HEK293T (cell line): ENCODE data around the gene YPEL5.

ENCODE experiments used
- CTCF ChIA-PET: fragments of 350-600 bp; formaldehyde crosslinking; extraction: SDS; loops from one replicate; lab custom pipeline; 2021; ENCODE audit warnings: antibody characterized with exemption, inconsistent platforms; lab: Yijun Ruan, JAX
- POLR2A ChIA-PET: fragments of 350-600 bp; formaldehyde crosslinking; extraction: SDS; loops from one replicate; lab custom pipeline; 2020; ENCODE audit warnings: antibody characterized with exemption, inconsistent platforms; lab: Yijun Ruan, JAX
- DNase-seq: peaks from one replicate; pipeline ENCODE4 v3.0.0; 2012; ENCODE audit warnings: mixed read lengths; ENCODE audit errors: extremely low spot score
- ARNT ChIP-seq: fragments of 450-650 bp; IDR thresholded peaks from 2 replicates; pipeline ENCODE4 v1.6.1; 2017; ENCODE audit warnings: mild to moderate bottlenecking
- BHLHE40 ChIP-seq: fragments of 450-650 bp; IDR thresholded peaks from 2 replicates; pipeline ENCODE4 v1.6.1; 2016; ENCODE audit warnings: mild to moderate bottlenecking, moderate library complexity, borderline replicate concordance
- CTBP1 ChIP-seq: fragments of 450-650 bp; IDR thresholded peaks from 2 replicates; pipeline ENCODE4 v1.6.1; 2016; ENCODE audit warnings: borderline replicate concordance
- ELF4 ChIP-seq: fragments of 450-650 bp; IDR thresholded peaks from 2 replicates; pipeline ENCODE4 v1.6.1; 2017; ENCODE audit warnings: antibody characterized with exemption
- FOXA1 ChIP-seq: fragments of 450-650 bp; IDR thresholded peaks from 2 replicates; pipeline ENCODE4 v1.6.1; 2016; ENCODE audit warnings: mild to moderate bottlenecking
- FOXK2 ChIP-seq: fragments of 450-650 bp; IDR thresholded peaks from 2 replicates; pipeline ENCODE4 v1.6.1; 2016; ENCODE audit warnings: mild to moderate bottlenecking
- FOXM1 ChIP-seq: fragments of 450-650 bp; IDR thresholded peaks from 2 replicates; pipeline ENCODE4 v1.6.1; 2017; ENCODE audit warnings: mild to moderate bottlenecking, borderline replicate concordance
- HDGF ChIP-seq: fragments of 450-650 bp; IDR thresholded peaks from 2 replicates; pipeline ENCODE4 v1.6.1; 2017; ENCODE audit warnings: antibody characterized with exemption, borderline replicate concordance
- L3MBTL2 ChIP-seq: fragments of 450-650 bp; conservative IDR thresholded peaks from 2 replicates; pipeline ENCODE4 v1.6.1; 2016; ENCODE audit warnings: mild to moderate bottlenecking
- LEF1 ChIP-seq: fragments of 450-650 bp; IDR thresholded peaks from 2 replicates; pipeline ENCODE4 v1.6.1; 2017; ENCODE audit warnings: mild to moderate bottlenecking, borderline replicate concordance
- NFRKB ChIP-seq: fragments of 450-650 bp; IDR thresholded peaks from 2 replicates; pipeline ENCODE4 v1.6.1; 2016; ENCODE audit warnings: mild to moderate bottlenecking, moderate library complexity
- PKNOX1 ChIP-seq: fragments of 450-650 bp; IDR thresholded peaks from 2 replicates; pipeline ENCODE4 v1.6.1; 2016
- SP1 ChIP-seq: fragments of 450-650 bp; IDR thresholded peaks from 2 replicates; pipeline ENCODE4 v1.6.1; 2017
- SUZ12 ChIP-seq: fragments of 450-650 bp; IDR thresholded peaks from 2 replicates; pipeline ENCODE4 v1.6.1; 2016; ENCODE audit warnings: mild to moderate bottlenecking
- TARDBP ChIP-seq: fragments of 450-650 bp; IDR thresholded peaks from 2 replicates; pipeline ENCODE4 v1.6.1; 2016
- ZNF384 ChIP-seq: fragments of 450-650 bp; IDR thresholded peaks from 2 replicates; pipeline ENCODE4 v1.6.1; 2016

Gene YPEL5

GRCh38 chr2:30113617-30114293, 33.1 kb upstream of the YPEL5 start:
- POLR2A ChIA-PET, result interaction anchor here (1.0 kb wide), 1 partner anchor 34 kb away, joined by 3 read pairs; no protein-coding TSS in a partner anchor
- no peak for TF ChIP-seq LEF1
- TF ChIP-seq PKNOX1, result no peak
- no peak for TF ChIP-seq SUZ12
- no peak for TF ChIP-seq ZNF384
- TF ChIP-seq HDGF, result no peak
- TF ChIP-seq TARDBP, result no peak
- TF ChIP-seq FOXM1, result no peak
- no peak for TF ChIP-seq ARNT
- no peak for TF ChIP-seq BHLHE40
- TF ChIP-seq FOXA1, result no peak
- no peak for TF ChIP-seq NFRKB
- no peak for TF ChIP-seq ELF4
- TF ChIP-seq SP1, result no peak
- TF ChIP-seq CTBP1, result no peak
- no peak for TF ChIP-seq FOXK2
- no peak for TF ChIP-seq L3MBTL2
- CTCF ChIA-PET, result interaction anchor here (0.6 to 1.1 kb wide), 4 partner anchors 19 to 875 kb away, joined by 3 to 5 read pairs (median 4); no protein-coding TSS in a partner anchor
- DNase-seq, result no peak

- ChIA-PET CTCF (interaction anchor here (0.6 to 1.3 kb wide), 5 partner anchors 31 to 1065 kb away, joined by 3 to 4 read pairs (median 3); partner anchors contain the start of gene YPEL5), POLR2A (no interaction called here)
- no peak for TF ChIP-seq FOXM1
- no peak for TF ChIP-seq PKNOX1
- TF ChIP-seq ZNF384, result no peak
- no peak for TF ChIP-seq ELF4
- TF ChIP-seq TARDBP, result no peak
- no peak for TF ChIP-seq SP1
- no peak for TF ChIP-seq SUZ12
- TF ChIP-seq L3MBTL2, result no peak
- no peak for TF ChIP-seq CTBP1
- peak; percentile 73 for DNase-seq
These were observed 31.4 kb upstream of the YPEL5 start for GRCh38 chr2:30115141-30115980.

- ChIA-PET CTCF (interaction anchor here (1.3 kb wide), 1 partner anchor 49 kb away, joined by 3 read pairs; no protein-coding TSS in a partner anchor), POLR2A (no interaction called here)
- TF ChIP-seq SP1 (no peak), ELF4 (no peak), HDGF (no peak), FOXA1 (no peak), ZNF384 (no peak), LEF1 (no peak), FOXK2 (no peak), ARNT (no peak), FOXM1 (no peak)
- DNase-seq, result no peak
These were observed 30.9 kb upstream of the YPEL5 start for GRCh38 chr2:30115981-30116285.

- no peak for DNase-seq
- POLR2A ChIA-PET, result no interaction called here
- CTCF ChIA-PET, result no interaction called here
- TF ChIP-seq HDGF (no peak), NFRKB (no peak), BHLHE40 (no peak), FOXM1 (no peak), FOXA1 (no peak), LEF1 (no peak), PKNOX1 (no peak), SUZ12 (no peak), FOXK2 (no peak), ELF4 (no peak), SP1 (no peak), ARNT (no peak), TARDBP (no peak), L3MBTL2 (no peak), CTBP1 (no peak), ZNF384 (no peak)
These were observed 24.4 kb upstream of the YPEL5 start for GRCh38 chr2:30122362-30122761.

- POLR2A ChIA-PET, result no interaction called here
- no peak for DNase-seq
These were observed 19.6 kb upstream of the YPEL5 start for GRCh38 chr2:30127016-30127893.

More at GRCh38 chr2:30127016-30127893, 19.6 kb upstream of the YPEL5 start:
- CTCF ChIA-PET, result no interaction called here
- no peak for TF ChIP-seq CTBP1
- no peak for TF ChIP-seq LEF1
- no peak for TF ChIP-seq FOXA1
- TF ChIP-seq TARDBP, result no peak
- TF ChIP-seq SP1, result no peak
- no peak for TF ChIP-seq FOXM1
- TF ChIP-seq HDGF, result no peak
- TF ChIP-seq FOXK2, result no peak
- no peak for TF ChIP-seq BHLHE40
- no peak for TF ChIP-seq ARNT
- TF ChIP-seq ELF4, result no peak
- TF ChIP-seq ZNF384, result no peak
- TF ChIP-seq PKNOX1, result no peak
- no peak for TF ChIP-seq NFRKB
- no peak for TF ChIP-seq L3MBTL2
